SKM-1 treated with dmso at 0.1 percent for 144 hours (cell line): Measurements from ENCODE around the gene IGF2BP3.
"Not testable (repeated sequence)": the region's sequence is repeated elsewhere in the genome, so short reads cannot be mapped to it uniquely, and the experiment has no call there.

Experiments used
- DNase-seq: peaks from one replicate; lab custom pipeline; 2025; ENCODE audit not compliant: unreplicated experiment; lab: John Stamatoyannopoulos, UW

The IGF2BP3 gene

GRCh38 chr7:23470330-23471105 is at the start of gene IGF2BP3:
Gene IGF2BP3 (minus strand): TSS chr7:23470491. CDS start chr7:23470110, 381 bp downstream.
- DNase-seq = no peak

- no peak for DNase-seq
Measured at GRCh38 chr7:23514755-23515154, 44.5 kb upstream of the IGF2BP3 start.

GRCh38 chr7:23513746-23514145 is 43.5 kb upstream of the IGF2BP3 start:
- DNase-seq = not testable (repeated sequence)

GRCh38 chr7:23494009-23494408 is 23.7 kb upstream of the IGF2BP3 start:
- no peak for DNase-seq

- no peak for DNase-seq
Measured at GRCh38 chr7:23491502-23491901, 21.2 kb upstream of the IGF2BP3 start.

- DNase-seq = no peak
Measured at GRCh38 chr7:23490357-23491135, 20.3 kb upstream of the IGF2BP3 start.

GRCh38 chr7:23488714-23489113 is 18.4 kb upstream of the IGF2BP3 start:
- DNase-seq = not testable (repeated sequence)

- no peak for DNase-seq
Measured at GRCh38 chr7:23487670-23488069, 17.4 kb upstream of the IGF2BP3 start.

- DNase-seq = no peak
Measured at GRCh38 chr7:23486002-23486773, 15.9 kb upstream of the IGF2BP3 start.

GRCh38 chr7:23482686-23483085 is 12.4 kb upstream of the IGF2BP3 start:
- DNase-seq = no peak

GRCh38 chr7:23477962-23478866 is 7.9 kb upstream of the IGF2BP3 start:
- DNase-seq = no peak

GRCh38 chr7:23477157-23477499 is 6.8 kb upstream of the IGF2BP3 start:
- no peak for DNase-seq

- no peak for DNase-seq
Measured at GRCh38 chr7:23476286-23477156, 6.2 kb upstream of the IGF2BP3 start.

- no peak for DNase-seq
Measured at GRCh38 chr7:23475576-23475839, 5.2 kb upstream of the IGF2BP3 start.

- DNase-seq = no peak
Measured at GRCh38 chr7:23474829-23475575, 4.7 kb upstream of the IGF2BP3 start.

GRCh38 chr7:23474094-23474828 is 4.0 kb upstream of the IGF2BP3 start:
- DNase-seq = no peak

GRCh38 chr7:23473844-23474093 is 3.5 kb upstream of the IGF2BP3 start:
- no peak for DNase-seq

GRCh38 chr7:23472956-23473843 is 2.9 kb upstream of the IGF2BP3 start:
- no peak for DNase-seq
